ES-I3 (cell line): Measurements from ENCODE around the gene ELAPOR1.

ENCODE experiments used
- H3K36me3 ChIP-seq: 2 replicates; pipeline ENCODE4 v1.6.1; 2013; ENCODE audit warnings: mild to moderate bottlenecking, low read length, control low read depth, moderate library complexity; ENCODE audit not compliant: insufficient read depth
- H3K4me1 ChIP-seq: 2 replicates; pipeline ENCODE4 v1.6.1; 2013; ENCODE audit warnings: mild to moderate bottlenecking, control low read depth, low read length; ENCODE audit not compliant: insufficient read depth
- H3K9ac ChIP-seq: 2 replicates; pipeline ENCODE4 v1.6.1; 2013; ENCODE audit warnings: low read depth, mild to moderate bottlenecking, low read length, moderate library complexity
- H3K9me3 ChIP-seq: 2 replicates; pipeline ENCODE4 v1.6.1; 2013; ENCODE audit warnings: mild to moderate bottlenecking, low read length, moderate library complexity; ENCODE audit not compliant: control insufficient read depth, insufficient read depth

Gene ELAPOR1

GRCh38 chr1:109161858-109162606 is 48.1 kb downstream of the ELAPOR1 start:
- no peaks in the 10 kb centered on the region for H3K9me3 ChIP-seq
- H3K9ac ChIP-seq: no peak overlapping the region
- H3K4me1 ChIP-seq: peaks cover 11% of the 10 kb centered on the region
- no peaks in the 10 kb centered on the region for H3K36me3 ChIP-seq

- no peaks in the 10 kb centered on the region for H3K9me3 ChIP-seq
- no peaks in the 10 kb centered on the region for H3K36me3 ChIP-seq
- H3K9ac ChIP-seq: no peak overlapping the region
- peaks cover 17% of the 10 kb centered on the region for H3K4me1 ChIP-seq
Measured at GRCh38 chr1:109162626-109163025, 48.7 kb downstream of the ELAPOR1 start.

GRCh38 chr1:109163551-109163950 is 49.6 kb downstream of the ELAPOR1 start:
- Histone ChIP-seq H3K36me3 (no peaks in the 10 kb centered on the region), H3K4me1 (peaks cover 20% of the 10 kb centered on the region), H3K9me3 (no peaks in the 10 kb centered on the region), H3K9ac (no peak overlapping the region)
